ENCODE data around the gene SIRT7.

DNA sequence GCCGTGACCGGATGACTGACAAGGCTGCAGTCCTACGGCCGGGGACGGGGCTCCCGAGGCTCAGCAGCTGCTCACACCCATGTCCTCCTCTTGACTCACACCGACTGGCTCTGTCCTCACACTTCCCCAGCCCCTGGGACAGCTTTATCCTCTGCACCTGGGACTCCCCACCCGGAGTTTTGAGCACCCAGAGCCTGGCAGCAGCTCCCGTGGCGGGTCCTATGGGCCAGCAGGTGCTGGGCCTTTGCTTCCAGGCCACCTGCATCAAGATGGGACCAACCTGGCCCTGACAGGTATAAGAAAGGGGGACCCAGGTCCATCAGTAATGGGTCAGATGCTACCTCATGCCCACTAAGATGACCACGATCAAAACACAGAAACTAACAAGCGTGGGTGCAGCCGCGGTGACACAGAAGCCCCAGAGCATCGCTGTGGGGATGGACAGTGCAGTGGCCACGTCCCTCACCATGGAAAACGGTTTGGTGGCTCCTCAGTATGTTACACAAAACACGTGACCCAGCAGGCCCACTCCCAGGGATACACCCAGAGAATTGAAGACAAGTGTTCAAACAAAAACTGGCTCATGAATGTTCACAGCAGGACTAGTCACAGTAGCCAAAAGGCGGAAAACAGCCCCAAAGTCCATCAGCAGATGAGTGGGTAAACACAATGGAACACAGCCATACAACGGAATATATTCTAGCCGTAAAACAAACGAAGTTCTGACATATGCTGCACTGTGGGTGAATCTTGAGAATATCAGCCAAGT is 46.3 kb upstream of the SIRT7 start:
- no peak for TF ChIP-seq CEBPB (IDR thresholded peaks at IDR 0.05)
- TF ChIP-seq EP300 (IDR thresholded peaks at IDR 0.05; ENCODE audit: borderline replicate concordance) = no peak
- TF ChIP-seq EGR1 (IDR thresholded peaks at IDR 0.05) = no peak
- TF ChIP-seq RAD21 (IDR thresholded peaks at IDR 0.05; ENCODE audit: low read depth) = no peak
- TF ChIP-seq, protein P1, sequence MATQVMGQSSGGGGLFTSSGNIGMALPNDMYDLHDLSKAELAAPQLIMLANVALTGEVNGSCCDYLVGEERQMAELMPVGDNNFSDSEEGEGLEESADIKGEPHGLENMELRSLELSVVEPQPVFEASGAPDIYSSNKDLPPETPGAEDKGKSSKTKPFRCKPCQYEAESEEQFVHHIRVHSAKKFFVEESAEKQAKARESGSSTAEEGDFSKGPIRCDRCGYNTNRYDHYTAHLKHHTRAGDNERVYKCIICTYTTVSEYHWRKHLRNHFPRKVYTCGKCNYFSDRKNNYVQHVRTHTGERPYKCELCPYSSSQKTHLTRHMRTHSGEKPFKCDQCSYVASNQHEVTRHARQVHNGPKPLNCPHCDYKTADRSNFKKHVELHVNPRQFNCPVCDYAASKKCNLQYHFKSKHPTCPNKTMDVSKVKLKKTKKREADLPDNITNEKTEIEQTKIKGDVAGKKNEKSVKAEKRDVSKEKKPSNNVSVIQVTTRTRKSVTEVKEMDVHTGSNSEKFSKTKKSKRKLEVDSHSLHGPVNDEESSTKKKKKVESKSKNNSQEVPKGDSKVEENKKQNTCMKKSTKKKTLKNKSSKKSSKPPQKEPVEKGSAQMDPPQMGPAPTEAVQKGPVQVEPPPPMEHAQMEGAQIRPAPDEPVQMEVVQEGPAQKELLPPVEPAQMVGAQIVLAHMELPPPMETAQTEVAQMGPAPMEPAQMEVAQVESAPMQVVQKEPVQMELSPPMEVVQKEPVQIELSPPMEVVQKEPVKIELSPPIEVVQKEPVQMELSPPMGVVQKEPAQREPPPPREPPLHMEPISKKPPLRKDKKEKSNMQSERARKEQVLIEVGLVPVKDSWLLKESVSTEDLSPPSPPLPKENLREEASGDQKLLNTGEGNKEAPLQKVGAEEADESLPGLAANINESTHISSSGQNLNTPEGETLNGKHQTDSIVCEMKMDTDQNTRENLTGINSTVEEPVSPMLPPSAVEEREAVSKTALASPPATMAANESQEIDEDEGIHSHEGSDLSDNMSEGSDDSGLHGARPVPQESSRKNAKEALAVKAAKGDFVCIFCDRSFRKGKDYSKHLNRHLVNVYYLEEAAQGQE (IDR thresholded peaks at IDR 0.05; ENCODE audit: low read depth) = no peak

Measured in Ishikawa (cell line).